Activated T-cell treated with anti-CD3 and anti-CD28 coated beads, Interleukin-2, amount 50 U/mL, for 72 hours (primary cell): ENCODE data around the gene GNPDA1. TPM values are rescaled to one million over a fixed set of nuclear protein-coding genes. Genes with fewer than 3 reads are reported as not detected.

Source experiments
- ATAC-seq, 2 donors: fragments of 150-1000 bp; cut with Tn5 transposase; replicated peaks in 1 of 2; 2 replicates each; pipeline ENCODE4 v1.10.0; 2021; ENCODE audit warnings: moderate library complexity in 2 of 2, mild to moderate bottlenecking in 1 of 2
- DNase-seq, 2 donors: peaks; one replicate each; pipeline ENCODE4 v3.0.0; 2021 to 2022; ENCODE audit warnings: mixed read lengths in 1 of 2
- H3K27ac Mint-ChIP-seq: one replicate; pipeline ENCODE4 v1.8.0; 2022; ENCODE audit warnings: mild to moderate bottlenecking, moderate library complexity, mixed read lengths
- H3K27me3 Mint-ChIP-seq: one replicate; pipeline ENCODE4 v1.8.0; 2022; ENCODE audit warnings: low read depth, mixed read lengths
- H3K36me3 Mint-ChIP-seq, 2 donors: one replicate each; pipeline ENCODE4 v1.8.0; 2022; ENCODE audit warnings: mixed read lengths in 2 of 2, mild to moderate bottlenecking in 1 of 2; ENCODE audit not compliant: insufficient read depth in 2 of 2
- H3K4me1 Mint-ChIP-seq: one replicate; pipeline ENCODE4 v1.8.0; 2022; ENCODE audit warnings: low read depth, mixed read lengths
- H3K4me3 Mint-ChIP-seq, 2 donors: one replicate each; pipeline ENCODE4 v1.8.0; 2022; ENCODE audit warnings: mild to moderate bottlenecking in 2 of 2, mixed read lengths in 2 of 2, moderate library complexity in 2 of 2
- H3K9me3 Mint-ChIP-seq, 2 donors: one replicate each; pipeline ENCODE4 v1.8.0; 2022; ENCODE audit warnings: mixed read lengths in 2 of 2
- total RNA-seq, 2 donors: library from RNA; stranded (reverse); gene quantifications; one replicate each; pipeline ENCODE4 v1.2.3, GENCODE V29; 2022

GNPDA1 gene
- total RNA-seq, 2 donors from 2014 or later, result 23.6 to 28.0 TPM

DNA sequence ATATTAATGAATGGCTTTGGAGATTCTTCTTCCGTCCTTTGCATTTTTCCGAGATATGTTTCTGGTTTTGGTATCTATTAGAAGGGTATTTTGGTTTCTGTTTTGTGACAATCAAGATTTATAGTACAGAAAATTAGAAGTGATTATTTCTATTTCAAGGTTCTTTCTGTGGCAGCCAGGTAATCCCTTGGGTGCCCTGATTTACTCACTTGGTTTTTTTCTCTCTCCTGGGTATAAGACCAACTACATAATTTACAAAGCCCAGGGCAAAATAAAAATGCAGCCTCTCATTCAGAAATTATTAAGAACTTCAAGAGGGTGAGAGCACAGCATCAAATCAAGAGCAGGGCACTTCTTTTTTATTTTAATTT lies 45.9 kb downstream of the GNPDA1 start:
- no peak for ATAC-seq
- Mint-ChIP-seq H3K27me3 (no peaks in the 10 kb centered on the region), H3K4me1 (peaks cover 23% of the 10 kb centered on the region), H3K36me3 (peaks cover 3 to 8% of the 10 kb centered on the region in 2 donors), H3K27ac (no peak overlapping the region), H3K4me3 (no peak overlapping the region), H3K9me3 (no peaks in the 10 kb centered on the region)
- no peak for DNase-seq

DNA sequence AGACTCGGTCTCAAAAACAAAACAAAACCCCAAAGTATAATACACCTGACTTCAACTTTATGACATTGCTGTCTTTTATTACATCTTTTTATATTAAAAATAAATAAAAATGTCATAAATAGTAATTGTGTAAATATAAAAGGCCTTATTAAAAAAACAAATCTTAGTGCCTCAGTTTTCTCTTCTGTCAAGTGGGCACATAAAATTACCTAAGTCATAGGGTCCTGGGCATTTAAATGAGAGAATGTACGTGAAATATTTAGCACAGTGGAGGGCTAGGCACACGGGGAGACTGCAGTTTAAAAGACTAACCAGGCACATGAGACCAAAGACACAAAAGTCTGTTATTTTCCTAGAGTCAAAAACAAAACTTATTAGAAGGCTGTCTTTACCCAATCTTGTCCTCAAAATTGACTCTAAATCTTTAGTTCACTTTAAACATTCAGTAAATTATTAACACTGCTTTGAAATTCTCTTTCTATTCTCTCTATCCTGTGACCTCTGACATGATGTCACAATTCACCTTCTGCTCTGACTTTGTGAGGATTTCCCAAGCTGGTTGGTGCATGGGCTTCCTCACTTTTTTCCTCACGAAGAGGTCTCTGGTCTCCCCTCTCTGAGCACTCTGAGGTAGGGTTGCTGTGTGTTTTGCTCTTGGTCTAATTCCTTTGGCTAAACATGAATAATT lies 46.4 kb downstream of the GNPDA1 start:
- DNase-seq, result no peak
- no peak overlapping the region for H3K4me3 Mint-ChIP-seq
- H3K27me3 Mint-ChIP-seq, result no peaks in the 10 kb centered on the region
- H3K4me1 Mint-ChIP-seq, result peaks cover 24% of the 10 kb centered on the region
- no peak overlapping the region for H3K27ac Mint-ChIP-seq
- no peak for ATAC-seq
- H3K36me3 Mint-ChIP-seq, result peaks cover 3 to 5% of the 10 kb centered on the region in 2 donors
- no peaks in the 10 kb centered on the region for H3K9me3 Mint-ChIP-seq

DNA sequence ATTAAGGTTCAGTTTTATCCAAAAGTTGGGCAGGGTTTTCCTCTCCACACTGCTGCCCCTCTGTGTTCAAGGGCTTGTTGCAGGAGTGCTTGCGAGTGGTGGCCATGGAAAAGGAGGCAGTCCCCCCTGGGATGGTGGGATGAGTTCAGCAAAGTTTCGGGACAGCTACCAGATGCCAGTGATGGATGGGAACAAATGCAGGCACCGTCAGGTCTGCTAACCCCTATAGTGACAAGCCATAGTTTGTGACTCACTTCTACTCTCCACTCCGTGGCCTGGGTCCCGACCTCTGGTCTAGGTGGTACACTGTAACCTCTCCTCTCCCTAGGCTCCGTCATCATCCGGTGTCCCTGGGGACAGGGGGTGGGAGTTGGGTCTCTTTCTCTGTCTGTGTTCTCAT lies 47.8 kb downstream of the GNPDA1 start:
- no peak overlapping the region for H3K27ac Mint-ChIP-seq
- no peaks in the 10 kb centered on the region for H3K27me3 Mint-ChIP-seq
- H3K9me3 Mint-ChIP-seq, result no peaks in the 10 kb centered on the region
- no peak for ATAC-seq
- no peak overlapping the region for H3K4me3 Mint-ChIP-seq
- DNase-seq, result no peak
- H3K4me1 Mint-ChIP-seq, result peaks cover 31% of the 10 kb centered on the region
- peaks cover 3% of the 10 kb centered on the region in 2 donors for H3K36me3 Mint-ChIP-seq

DNA sequence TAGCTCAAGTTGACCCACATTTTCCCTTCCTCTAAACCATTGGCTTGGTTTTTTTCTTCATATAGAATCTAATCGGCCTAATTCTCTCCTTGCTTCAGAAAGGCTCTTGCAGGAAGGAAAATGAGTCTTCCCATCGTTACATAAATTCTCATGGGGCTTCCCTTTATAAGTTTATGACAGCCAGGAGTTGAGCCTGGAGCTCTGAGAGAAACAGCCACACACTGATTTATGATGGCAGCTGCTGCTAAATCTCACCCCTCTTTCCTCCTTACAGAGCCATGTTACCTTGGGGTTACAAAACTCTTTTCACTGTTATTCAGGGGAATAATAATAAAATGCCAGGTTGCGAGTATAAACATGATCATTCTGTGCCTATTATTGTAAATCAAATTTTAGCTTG lies 49.1 kb downstream of the GNPDA1 start:
- H3K27me3 Mint-ChIP-seq, result no peaks in the 10 kb centered on the region
- H3K4me3 Mint-ChIP-seq, result no peak overlapping the region
- no peaks in the 10 kb centered on the region for H3K9me3 Mint-ChIP-seq

DNA sequence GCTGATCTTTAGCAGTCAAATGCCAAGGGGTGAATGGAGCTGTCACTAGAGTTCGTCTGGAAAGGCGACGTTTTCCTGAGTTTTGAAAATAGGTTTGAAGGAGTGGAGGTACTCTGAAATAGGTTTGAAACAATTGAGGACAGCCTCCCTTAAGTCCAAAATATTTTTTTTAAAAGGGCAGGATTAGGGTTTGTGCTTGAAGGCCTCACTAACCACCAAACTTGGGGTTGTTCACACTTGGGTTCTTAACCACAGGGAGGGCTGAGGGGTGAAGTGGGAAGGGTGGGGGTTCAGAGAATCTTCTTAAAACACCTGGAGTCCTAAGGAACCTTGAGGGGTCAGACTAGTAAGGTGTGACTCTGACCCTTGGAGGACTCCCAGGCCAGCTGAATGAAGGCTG lies 51.4 kb downstream of the GNPDA1 start:
- H3K9me3 Mint-ChIP-seq, result no peaks in the 10 kb centered on the region
- H3K4me1 Mint-ChIP-seq, result peaks cover 42% of the 10 kb centered on the region
- no peak for ATAC-seq
- no peaks in the 10 kb centered on the region for H3K36me3 Mint-ChIP-seq
- H3K27me3 Mint-ChIP-seq, result no peaks in the 10 kb centered on the region
- no peak overlapping the region for H3K4me3 Mint-ChIP-seq
- DNase-seq, result no peak
- peak overlapping the region; percentile 73 for H3K27ac Mint-ChIP-seq

More for the DNA sequence above, 49.1 kb downstream of the GNPDA1 start:
- ATAC-seq, result no peak
- no peak overlapping the region for H3K27ac Mint-ChIP-seq
- no peak for DNase-seq
- peaks cover 36% of the 10 kb centered on the region for H3K4me1 Mint-ChIP-seq
- no peaks in the 10 kb centered on the region for H3K36me3 Mint-ChIP-seq

DNA sequence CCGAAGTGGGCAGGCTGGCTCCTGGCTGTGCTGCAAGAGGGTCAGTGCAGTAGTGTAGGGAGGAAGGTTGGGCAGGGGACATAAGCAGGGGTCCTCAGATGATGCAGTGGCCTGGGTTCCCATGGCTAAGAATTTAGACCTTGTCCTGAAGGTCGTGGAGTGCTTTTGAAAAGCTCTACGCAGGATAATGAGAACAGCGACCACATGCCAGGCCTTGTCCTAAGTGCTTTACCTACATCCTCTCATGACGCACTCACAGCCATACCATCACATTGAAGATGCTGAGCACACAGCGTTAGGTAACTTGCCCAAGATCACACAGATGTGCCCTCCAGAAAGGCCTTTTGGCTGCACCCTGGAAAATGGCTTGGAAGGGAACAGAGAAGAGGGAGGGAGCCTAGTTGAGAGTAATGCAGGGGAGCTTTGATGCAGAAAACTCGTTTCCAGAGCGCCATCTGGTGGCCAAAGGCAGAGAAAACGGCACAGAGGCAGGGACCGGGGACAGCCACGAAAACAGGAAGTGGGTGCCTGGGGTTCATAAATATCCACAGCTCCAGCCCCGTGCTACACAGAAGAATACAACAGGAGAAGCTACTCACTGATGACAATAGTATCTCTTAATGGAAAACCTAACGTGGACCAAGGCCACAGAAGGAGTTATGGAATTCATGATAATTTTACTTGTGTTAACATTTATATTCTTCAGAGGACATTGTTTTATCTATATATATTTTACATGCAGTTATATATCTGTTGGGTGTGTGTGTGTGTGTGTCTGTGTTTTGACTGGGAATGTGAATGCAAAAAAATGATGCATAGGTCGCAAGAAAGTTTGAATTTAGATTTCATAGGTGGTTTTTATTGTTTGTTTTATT lies 52.1 kb downstream of the GNPDA1 start:
- Mint-ChIP-seq H3K27ac (peak overlapping the region; percentile 73), H3K36me3 (no peaks in the 10 kb centered on the region), H3K9me3 (no peaks in the 10 kb centered on the region), H3K4me1 (peaks cover 42% of the 10 kb centered on the region), H3K27me3 (no peaks in the 10 kb centered on the region), H3K4me3 (peak overlapping the region; percentile 62 to 64)
- ATAC-seq (peak; percentile 88 to 94), DNase-seq (peak; percentile 88 to 90)

DNA sequence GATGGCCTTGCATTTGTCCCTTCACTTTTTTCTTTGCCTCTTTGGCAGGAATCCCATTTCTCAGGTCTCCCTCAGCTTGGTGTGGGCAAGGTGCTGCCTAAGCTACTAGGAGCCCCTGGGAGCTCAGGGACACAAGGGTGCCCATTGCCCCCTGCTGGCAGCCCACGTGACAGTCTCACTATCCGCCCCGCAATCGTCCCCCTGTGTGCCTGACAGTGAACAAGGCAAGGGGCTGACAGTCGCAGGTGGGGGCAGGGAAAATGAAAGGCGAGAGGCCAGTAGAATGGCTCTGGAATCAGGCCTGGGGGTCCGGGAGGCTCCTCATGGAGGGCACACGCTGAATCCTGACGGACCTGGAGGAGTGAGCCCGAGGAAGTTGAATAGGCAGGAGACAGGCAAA lies 52.8 kb downstream of the GNPDA1 start:
- ATAC-seq, result peak in 1 of 2 donors; percentile 38
- DNase-seq, result peak; percentile 31 to 41
- Mint-ChIP-seq H3K4me3 (no peak overlapping the region), H3K27me3 (no peaks in the 10 kb centered on the region), H3K4me1 (peaks cover 42% of the 10 kb centered on the region), H3K9me3 (no peaks in the 10 kb centered on the region), H3K27ac (no peak overlapping the region), H3K36me3 (no peaks in the 10 kb centered on the region)

DNA sequence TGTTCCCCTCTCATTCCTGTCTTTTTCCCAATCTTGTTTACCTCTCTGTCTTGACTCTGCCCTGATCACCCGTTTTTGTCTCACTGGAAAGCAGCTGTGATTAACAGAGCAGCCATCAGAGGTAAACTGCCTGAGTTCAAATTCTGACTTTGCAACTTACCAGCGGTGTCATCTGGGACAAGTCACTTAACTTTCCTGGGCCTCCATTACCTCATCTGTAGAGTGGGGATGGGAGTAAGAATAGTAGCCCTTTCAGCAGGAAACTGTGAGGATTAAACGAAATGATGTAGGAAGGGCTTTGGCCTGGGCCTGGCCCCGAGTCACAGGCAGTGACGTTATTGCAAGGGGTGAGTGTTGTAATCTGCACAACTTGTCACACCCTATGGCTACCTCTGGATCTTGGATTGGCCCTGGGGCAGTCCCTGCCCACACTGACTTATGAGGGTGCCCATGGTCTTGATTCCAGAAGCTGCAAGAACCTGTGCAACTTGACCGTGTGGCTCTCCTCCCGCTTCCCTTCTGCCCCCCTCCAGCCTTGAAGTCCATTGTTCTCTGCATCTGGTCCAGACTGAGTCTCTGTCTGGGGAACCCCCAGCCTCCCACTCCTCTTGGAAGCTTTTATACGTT lies 54.2 kb downstream of the GNPDA1 start:
- H3K9me3 Mint-ChIP-seq, result no peaks in the 10 kb centered on the region
- no peaks in the 10 kb centered on the region for H3K36me3 Mint-ChIP-seq
- peaks cover 42% of the 10 kb centered on the region for H3K4me1 Mint-ChIP-seq
- DNase-seq (peak in 1 of 2 donors; percentile 22), ATAC-seq (peak in 1 of 2 donors; percentile 72)
- H3K4me3 Mint-ChIP-seq, result peak overlapping the region; percentile 23 to 71
- H3K27ac Mint-ChIP-seq, result peak overlapping the region; percentile 64
- no peaks in the 10 kb centered on the region for H3K27me3 Mint-ChIP-seq

DNA sequence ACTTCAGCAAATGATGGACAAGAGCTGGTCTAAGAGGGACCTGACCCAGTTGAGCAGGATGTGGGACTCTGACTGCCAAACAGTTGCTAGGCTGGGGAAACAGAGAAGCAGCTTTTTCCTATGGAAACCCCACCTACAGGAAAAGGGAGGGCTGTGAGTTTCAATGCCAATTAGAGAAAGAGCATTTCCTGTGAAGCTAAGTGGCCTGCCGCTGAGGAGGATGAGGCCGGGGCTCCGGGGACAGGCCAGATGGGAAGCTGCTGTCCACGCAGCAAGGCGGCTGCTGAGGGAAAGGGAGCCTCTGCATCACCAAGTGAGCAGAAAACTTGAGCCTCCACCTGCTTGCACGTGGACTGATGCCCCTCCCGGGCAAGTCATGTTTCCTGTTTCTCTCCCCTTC lies 54.7 kb downstream of the GNPDA1 start, which contains the start of gene PCDH12:
TSS of gene PCDH12 (minus strand) at position 90 of the 400 bp plus-strand sequence. CDS start 351 bp downstream, outside the sequence.
- ATAC-seq, result peak in 1 of 2 donors; percentile 9
- peak within 1 kb of the TSS; percentile 23 to 71 for H3K4me3 Mint-ChIP-seq
- H3K9me3 Mint-ChIP-seq, result no peaks in the 10 kb centered on the region
- peak; percentile 15 to 29 for DNase-seq
- no peaks in the 10 kb centered on the region for H3K27me3 Mint-ChIP-seq
- peak within 1 kb of the TSS; percentile 64 for H3K27ac Mint-ChIP-seq
- H3K4me1 Mint-ChIP-seq, result peaks cover 42% of the 10 kb centered on the region
- no peaks in the 10 kb centered on the region for H3K36me3 Mint-ChIP-seq

DNA sequence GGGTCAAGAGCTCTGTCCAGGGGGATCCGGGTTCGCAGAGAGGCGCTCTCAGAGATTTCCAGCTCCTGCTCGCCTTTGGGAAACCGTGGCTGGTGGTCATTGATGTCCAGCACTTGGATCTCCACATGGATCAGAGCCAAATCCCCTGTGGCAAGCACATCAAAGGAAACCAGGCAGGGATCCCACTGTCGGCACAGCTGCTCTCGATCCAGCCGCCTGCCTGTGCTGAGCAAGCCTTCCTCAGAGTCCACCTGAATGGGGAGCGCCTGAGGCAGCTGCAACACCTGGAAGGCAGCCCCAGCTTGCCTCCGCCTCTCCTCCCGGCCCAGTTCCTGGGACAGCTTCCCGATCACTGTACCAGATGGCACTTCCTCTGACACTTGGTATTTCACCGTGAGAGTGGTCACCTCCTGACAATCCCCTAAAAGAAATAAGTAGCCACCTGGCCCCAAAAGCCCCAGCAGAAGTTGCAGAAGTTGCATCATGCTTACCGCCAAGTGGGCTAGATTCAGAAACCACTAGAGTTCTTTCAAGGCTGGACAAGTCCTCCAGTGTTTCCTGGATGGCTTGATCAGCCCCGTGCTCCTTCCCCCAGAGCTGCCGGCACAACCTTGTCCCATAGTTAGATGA lies 55.3 kb downstream of the GNPDA1 start:
- no peak for ATAC-seq
- Mint-ChIP-seq H3K27ac (no peak overlapping the region), H3K9me3 (no peaks in the 10 kb centered on the region), H3K4me3 (peak overlapping the region in 1 of 2 donors; percentile 23), H3K27me3 (no peaks in the 10 kb centered on the region), H3K36me3 (no peaks in the 10 kb centered on the region), H3K4me1 (peaks cover 42% of the 10 kb centered on the region)
- DNase-seq, result no peak

DNA sequence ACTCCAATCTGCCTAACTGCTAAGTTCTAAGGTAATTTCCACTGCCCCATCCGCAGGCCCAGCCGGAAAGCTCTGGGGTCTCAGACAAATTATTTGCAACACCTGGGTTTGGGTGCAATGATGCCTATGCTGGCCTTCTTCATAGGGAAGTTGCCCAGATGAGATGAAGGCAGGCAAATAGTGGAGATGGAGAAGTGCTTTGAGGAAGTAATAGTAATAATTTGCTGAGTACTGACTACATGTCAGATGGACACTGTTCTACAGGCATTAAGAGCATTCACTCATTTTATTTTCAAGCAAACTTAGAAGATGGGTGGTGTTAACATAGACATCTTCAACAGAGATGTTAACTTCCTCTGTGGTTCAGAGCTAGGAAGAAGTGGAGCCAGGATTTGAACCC lies 58.6 kb downstream of the GNPDA1 start:
- Mint-ChIP-seq H3K27me3 (no peaks in the 10 kb centered on the region), H3K4me1 (peaks cover 31% of the 10 kb centered on the region), H3K27ac (no peak overlapping the region), H3K4me3 (no peak overlapping the region), H3K36me3 (no peaks in the 10 kb centered on the region), H3K9me3 (no peaks in the 10 kb centered on the region)
- DNase-seq (no peak), ATAC-seq (no peak)

DNA sequence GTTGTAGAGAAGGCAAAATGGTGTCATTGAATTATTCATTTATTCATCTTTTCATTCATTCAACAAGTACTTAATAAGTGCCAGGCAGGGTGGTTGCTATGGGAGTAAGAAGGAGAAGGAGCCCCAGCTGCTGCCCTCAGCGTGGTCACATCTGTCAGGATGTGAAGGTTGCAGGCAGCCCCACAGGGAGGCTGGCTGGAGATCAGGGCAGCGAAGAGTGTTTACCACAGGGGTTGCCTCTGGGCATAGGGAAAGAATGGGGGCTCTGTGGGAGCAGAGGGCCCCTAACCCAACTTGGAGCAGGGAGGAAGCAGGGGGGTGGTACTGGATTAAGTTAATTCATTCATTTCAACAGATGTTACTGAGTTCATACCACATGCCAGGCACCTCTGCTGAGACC lies 60.8 kb downstream of the GNPDA1 start:
- DNase-seq (no peak), ATAC-seq (no peak)
- Mint-ChIP-seq H3K27ac (peak overlapping the region; percentile 76), H3K36me3 (no peaks in the 10 kb centered on the region), H3K4me1 (peaks cover 13% of the 10 kb centered on the region), H3K4me3 (no peak overlapping the region), H3K27me3 (no peaks in the 10 kb centered on the region), H3K9me3 (no peaks in the 10 kb centered on the region)
